Measurements from ENCODE around the gene HSD17B8.
A peak's percentile ranks its signal among the peaks of the same experiment; 100 is the strongest.

- peak; percentile 89 for TF ChIP-seq CTCF (IDR thresholded peaks at IDR 0.05; ENCODE audit: low read depth, low read length)
- no peak for TF ChIP-seq POLR2A (IDR thresholded peaks at IDR 0.05; ENCODE audit: extremely low read depth, insufficient read length)
- TF ChIP-seq, protein P1, sequence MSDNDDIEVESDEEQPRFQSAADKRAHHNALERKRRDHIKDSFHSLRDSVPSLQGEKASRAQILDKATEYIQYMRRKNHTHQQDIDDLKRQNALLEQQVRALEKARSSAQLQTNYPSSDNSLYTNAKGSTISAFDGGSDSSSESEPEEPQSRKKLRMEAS (IDR thresholded peaks at IDR 0.05; ENCODE audit: low read depth, low read length): peak; percentile 33; the same call in 1 of the 2 replicates
- no peak for TF ChIP-seq MYC (IDR thresholded peaks at IDR 0.05; ENCODE audit: low read depth, low read length)
Measured at GRCh38 chr6:33161354-33162331, 42.8 kb upstream of the HSD17B8 start.

Data from NB4 (cell line).